NCI-H1048 (cell line): ENCODE results near the gene ZNF324B.
A peak's percentile ranks its signal among the peaks of the same experiment; 100 is the strongest.
"Not testable (repeated sequence)": the region's sequence is repeated elsewhere in the genome, so short reads cannot be mapped to it uniquely, and the experiment has no call there.

Experiments used
- DNase-seq: peaks from one replicate; lab custom pipeline; 2025; lab: John Stamatoyannopoulos, UW

The ZNF324B gene

DNA sequence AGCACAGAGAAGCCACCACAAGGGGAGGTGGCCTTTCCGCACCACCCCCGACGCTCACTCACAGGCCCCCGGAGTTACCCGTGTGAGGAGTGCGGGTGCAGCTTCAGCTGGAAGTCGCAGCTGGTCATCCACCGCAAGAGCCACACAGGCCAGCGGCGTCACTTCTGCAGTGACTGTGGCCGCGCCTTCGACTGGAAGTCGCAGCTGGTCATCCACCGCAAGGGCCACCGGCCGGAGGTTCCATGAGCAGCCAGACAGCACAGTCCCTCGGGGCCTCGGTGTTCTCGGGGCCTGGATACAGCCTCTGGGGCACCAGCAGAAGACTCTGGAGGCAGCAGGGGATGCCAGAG lies 29.0 kb downstream of the ZNF324B start:
- DNase-seq, result no peak

DNA sequence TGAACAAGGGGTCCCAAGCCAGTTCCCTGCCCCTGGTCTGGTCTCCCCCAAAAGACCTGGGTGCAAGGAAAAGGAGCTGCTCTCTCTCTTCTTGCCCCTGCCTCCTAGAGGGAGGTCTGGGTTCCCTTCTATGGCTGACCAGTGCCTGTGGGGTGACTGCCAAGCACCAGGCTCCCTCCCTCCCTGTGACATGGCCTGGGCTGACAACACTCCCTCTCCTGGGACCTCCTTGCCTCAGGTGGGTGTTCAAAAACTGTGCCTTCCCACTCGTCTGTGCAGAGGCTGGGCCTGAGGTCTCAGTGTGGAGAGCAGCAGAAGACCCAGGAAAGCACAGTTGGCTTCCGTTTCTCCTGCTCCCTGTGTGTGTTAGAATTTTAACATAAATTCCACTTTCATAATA lies 29.4 kb downstream of the ZNF324B start:
- DNase-seq, result no peak

DNA sequence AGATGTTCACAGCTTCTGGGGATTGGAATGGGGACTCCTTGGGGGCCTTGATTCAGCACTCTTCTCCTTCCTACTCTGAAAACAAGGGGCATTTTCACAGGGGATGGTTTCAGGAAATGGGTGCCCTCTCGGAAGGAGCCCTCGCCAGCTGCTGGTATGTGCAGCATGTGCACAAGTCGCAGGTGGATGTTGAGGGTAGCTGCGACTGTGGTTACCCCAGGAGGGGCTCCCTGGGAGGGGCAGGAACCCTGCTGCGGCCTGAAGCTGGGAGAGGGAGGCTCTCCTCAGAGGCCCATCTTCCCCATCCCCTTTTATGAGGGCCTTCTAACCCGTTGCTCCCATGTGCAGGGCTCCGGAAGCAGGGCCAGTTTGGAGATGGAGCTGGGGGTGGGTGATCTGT lies 30.9 kb downstream of the ZNF324B start:
- DNase-seq, result no peak

DNA sequence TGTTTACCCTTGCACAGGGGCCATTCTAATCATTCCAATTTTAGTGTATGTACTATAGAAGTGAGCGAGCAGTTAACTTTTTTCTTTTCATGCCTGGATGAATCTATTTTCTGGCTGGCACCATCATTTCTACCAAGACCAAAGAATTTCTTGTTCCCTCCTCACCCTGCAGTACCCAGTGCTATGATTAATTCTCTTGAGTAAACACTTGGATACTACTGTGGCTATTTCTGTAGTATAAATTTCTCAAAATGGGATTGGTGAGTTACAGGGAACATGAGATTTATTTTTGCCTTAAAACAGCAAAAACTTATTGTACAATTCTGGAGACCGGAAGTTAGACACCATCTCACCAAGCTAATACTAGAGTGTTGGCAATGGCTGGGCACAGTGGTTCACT lies 32.4 kb downstream of the ZNF324B start:
- no peak for DNase-seq

DNA sequence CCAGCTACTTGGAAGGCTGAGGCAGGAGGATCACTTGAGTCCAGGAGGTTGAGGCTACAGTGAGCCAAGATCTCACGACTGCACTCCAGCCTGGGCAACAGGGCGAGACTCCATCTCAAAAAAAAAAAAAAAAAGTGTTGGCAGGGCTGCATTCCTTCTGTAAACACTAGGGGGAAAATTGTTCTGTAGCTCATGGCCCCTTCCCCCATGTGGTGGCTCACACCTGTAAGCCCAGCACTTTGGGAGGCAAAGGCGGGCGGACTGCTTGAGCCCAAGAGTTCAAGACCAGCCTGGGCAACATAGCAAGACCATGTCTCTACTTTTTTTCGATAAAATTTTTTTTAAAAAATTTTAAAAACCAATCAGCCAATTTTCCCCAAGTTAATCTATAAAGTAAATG lies 32.9 kb downstream of the ZNF324B start:
- DNase-seq, result not testable (repeated sequence)

DNA sequence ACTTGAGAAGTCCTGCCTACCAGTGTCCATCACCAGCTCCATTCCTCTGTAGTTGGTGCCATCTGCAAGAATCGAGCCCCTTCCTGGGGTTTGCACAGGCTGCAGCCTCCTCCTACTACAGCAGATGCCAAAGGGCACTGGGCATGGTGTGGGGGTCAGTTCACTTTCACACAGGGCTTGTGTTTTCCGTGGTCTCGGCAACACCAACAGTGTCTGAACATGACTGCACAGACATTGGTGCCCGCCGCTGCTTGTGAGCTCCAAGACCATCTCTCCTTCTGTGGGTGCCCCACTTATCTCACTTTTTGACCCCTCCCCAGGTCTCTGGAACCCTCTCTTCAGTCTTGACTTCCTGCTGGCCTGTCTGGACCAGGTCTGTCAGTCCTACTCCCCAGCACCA lies 40.0 kb downstream of the ZNF324B start:
- DNase-seq, result no peak

DNA sequence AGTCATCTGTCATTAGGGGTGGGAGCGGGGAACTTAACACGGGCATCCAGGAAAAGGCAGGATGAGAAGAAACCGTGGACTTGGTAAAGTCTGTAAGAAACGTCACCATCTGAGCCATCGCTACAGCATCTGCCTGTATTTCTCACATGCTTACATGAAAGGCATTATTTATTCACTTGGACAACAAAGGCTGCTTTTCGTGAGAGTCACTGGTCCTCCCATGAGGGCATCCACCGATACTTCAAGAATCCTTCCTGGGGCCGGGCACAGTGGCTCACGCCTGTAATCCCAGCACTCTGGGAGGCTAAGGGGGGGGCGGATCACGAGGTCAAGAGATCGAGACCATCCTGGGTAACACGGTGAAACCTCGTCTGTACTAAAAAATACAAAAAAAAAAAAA lies 40.8 kb downstream of the ZNF324B start:
- DNase-seq, result no peak

DNA sequence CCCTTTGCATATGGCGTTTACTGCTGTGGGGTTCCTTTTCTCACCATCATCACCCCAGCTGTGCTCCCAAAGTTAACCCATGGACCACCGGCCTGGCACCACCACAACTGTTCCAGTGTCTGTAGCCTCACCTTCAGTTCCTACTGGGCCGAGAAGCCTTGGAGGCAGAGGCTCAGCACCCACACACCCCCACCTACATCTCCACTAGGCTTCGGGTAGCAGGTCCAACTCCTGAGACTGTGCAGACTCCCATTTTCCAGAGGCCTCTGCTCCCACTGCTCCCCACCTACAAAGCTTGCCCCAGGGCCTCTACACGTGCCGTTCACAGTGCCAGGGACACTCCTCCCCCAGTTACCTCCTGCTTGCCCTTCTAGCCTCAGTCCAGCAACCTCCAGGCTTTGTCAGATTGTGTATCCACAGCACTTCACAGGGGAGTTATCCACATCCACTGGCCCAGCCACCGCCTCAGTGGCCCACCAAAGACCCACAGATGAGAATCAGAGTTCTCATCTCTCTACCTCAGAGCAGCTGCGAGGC lies 46.3 kb downstream of the ZNF324B start:
- no peak for DNase-seq

DNA sequence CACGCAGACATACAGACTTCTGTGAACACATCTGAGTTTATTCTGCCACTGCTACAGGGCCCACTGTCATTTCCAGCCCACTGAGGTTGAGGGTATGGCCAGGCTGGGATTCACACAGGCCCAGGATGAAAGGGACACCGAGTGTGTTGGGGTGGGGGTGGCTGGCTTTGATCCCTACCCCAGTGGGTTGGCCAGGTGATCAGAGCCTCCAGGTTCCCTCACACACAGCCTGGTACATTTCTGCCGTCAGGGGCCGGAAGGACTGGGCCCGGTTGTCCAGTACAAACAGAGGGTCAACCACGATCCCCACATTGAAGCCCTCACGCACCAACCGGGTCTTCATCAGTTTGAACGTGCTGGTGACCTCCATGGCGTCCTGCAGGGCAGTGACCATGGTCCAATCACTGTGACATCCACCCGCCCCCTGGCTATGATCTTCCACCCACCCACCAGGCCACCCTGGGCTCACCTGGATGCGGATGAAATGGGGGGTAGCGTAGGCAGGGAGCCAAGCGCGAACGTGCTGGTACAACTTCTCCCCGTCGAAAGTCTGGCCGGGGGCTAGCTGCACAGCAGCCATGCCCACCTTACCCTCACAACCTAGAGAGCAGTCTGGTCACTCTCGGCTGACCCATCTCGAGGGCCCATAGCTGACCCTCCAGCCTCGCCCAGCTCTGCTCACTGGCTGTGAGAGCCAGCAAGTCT lies 47.0 kb downstream of the ZNF324B start:
- no peak for DNase-seq

DNA sequence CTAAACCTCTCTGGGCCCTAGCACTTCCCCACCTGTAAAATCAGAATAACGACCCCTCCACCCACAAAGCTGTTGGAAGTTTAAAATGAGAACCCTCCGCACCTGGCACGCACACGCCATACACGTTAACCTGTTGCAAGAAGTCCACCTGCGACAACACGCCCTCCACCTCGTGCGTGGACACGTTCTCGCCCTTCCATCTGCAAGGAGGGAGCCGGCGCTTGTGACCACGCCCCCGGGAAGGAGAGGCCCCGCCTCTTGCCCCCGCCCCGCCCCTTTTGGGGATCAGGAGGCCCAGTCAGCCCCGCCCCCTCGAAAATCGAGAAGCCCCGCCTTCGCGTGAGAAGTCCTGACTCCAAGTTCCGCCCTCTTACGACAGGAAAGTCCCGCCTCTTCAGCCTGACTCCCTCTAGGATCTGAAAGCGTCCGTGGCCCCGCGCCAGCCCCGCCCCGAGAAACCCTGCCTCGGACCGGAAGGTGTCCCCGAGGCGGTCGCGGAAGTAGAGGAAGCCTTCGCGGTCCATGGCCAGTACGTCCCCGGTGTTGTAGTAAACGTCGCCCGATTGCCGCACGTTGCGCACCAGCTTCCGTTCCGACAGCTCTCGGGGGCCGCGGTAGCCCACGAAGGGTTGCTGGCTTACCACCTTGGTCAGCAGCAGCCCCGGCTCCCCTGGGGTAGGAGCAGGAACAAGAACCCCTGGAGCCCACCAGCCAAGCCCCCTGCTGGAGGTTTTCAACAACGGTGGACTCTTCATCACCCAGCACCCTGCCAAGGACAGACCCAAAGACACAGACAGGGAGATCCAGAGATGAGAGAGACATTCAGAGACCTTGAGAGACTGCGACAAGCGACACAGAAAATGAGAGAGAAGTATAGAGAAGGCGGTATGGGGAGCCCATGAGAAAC lies 47.9 kb downstream of the ZNF324B start:
- peak; percentile 97 for DNase-seq

DNA sequence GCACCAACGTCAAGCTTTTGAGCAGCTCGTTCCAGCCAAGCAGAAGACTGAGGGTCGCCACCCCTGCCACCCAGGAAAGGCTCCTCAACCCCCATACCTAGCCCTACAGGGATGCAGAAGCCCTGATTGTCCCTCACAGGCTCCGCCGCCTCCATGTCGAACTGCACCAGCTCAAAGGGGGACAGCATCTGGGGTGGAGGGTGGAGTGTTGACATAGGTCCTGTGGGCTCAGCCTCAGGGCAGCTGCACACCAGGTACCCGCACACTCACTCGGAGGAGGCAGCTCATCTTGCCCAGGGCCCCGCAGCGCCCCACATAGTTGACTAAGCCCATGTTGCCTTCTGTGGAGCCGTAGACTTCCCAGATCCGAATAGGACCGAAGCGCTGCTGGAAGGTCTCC lies 48.8 kb downstream of the ZNF324B start:
- no peak for DNase-seq
